ENCODE results near the gene PFDN2.
"Not testable (repeated sequence)": the region's sequence is repeated elsewhere in the genome, so short reads cannot be mapped to it uniquely, and the experiment has no call there.

The PFDN2 gene

DNA sequence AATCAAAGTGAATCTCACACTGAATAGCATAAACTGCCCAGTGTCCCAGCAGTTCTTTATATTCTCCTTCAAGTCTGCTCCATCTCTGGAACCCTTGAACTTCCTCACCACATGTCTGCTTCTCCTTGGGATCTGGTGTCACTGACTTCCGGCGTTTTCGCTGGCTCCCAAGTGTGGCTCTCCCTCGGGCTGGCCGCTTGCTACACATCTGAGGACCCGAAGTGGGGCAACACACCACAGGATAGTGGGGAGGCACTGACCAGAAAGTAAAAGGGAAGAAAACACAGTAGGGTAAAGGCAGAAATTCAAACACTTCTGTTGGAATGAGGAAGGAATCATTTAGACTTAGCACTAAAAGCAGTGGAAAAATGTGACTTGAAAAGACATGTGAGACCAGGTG, 5.1 kb upstream of the PFDN2 start:
- TF ChIP-seq, protein P1, sequence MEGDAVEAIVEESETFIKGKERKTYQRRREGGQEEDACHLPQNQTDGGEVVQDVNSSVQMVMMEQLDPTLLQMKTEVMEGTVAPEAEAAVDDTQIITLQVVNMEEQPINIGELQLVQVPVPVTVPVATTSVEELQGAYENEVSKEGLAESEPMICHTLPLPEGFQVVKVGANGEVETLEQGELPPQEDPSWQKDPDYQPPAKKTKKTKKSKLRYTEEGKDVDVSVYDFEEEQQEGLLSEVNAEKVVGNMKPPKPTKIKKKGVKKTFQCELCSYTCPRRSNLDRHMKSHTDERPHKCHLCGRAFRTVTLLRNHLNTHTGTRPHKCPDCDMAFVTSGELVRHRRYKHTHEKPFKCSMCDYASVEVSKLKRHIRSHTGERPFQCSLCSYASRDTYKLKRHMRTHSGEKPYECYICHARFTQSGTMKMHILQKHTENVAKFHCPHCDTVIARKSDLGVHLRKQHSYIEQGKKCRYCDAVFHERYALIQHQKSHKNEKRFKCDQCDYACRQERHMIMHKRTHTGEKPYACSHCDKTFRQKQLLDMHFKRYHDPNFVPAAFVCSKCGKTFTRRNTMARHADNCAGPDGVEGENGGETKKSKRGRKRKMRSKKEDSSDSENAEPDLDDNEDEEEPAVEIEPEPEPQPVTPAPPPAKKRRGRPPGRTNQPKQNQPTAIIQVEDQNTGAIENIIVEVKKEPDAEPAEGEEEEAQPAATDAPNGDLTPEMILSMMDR (IDR thresholded peaks at IDR 0.05; ENCODE audit: low read depth, low read length), result no peak
- DNase-seq (ENCODE audit: extremely low read depth, low read depth), result no peak

DNA sequence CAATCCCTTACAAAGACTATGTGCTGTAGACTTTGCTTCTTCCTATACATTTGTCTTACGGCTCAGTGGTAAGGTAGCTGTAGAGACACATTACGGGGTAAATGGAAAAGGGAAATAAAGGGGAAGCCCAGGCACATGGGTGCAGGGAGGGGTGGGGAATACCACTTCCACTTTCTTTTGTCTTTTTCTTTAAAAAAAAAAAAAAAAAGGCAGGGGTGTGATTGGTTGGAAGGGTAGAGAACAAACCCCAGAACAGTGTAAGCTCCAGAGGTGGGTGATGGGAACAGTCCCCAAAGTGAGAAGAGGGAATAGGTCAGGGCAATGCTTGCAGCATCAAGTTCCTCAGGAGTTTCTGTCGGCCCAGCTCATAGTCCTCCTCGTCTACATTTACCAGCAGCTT, 4.0 kb upstream of the PFDN2 start:
- TF ChIP-seq, protein P1 (IDR thresholded peaks at IDR 0.05; ENCODE audit: low read depth, low read length), result no peak
- DNase-seq (ENCODE audit: extremely low read depth, low read depth), result no peak

DNA sequence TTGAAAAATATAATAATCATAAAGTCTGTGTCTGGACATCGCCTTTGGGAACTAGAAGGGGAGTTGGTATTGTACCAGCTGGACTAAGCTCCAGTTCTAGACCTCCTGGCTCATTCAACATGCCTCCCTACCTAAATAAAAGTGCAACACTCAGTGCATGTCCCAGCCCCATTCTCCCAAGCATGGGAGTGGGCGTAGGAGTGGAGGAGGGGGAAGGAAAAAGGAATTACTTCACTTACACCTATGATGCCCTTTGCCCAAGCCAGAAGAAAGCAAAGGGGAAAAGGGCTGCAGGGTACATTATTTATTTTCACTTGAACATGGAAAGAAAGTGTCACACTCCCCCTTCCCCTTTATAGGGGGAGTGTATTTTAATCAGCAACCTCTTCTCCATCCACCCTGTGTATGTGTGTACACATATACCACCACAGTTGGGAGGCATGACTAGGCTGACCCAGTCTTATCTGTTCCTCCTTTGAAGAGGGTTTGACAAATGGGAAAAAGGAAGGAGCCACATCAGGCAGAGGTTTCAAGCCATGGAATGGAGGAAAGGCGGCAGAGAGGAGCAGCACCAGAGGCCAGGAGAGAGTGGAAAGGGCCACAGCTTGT, 3.3 kb upstream of the PFDN2 start:
- DNase-seq (ENCODE audit: extremely low read depth, low read depth), result no peak
- TF ChIP-seq, protein P1 (IDR thresholded peaks at IDR 0.05; ENCODE audit: low read depth, low read length), result no peak

DNA sequence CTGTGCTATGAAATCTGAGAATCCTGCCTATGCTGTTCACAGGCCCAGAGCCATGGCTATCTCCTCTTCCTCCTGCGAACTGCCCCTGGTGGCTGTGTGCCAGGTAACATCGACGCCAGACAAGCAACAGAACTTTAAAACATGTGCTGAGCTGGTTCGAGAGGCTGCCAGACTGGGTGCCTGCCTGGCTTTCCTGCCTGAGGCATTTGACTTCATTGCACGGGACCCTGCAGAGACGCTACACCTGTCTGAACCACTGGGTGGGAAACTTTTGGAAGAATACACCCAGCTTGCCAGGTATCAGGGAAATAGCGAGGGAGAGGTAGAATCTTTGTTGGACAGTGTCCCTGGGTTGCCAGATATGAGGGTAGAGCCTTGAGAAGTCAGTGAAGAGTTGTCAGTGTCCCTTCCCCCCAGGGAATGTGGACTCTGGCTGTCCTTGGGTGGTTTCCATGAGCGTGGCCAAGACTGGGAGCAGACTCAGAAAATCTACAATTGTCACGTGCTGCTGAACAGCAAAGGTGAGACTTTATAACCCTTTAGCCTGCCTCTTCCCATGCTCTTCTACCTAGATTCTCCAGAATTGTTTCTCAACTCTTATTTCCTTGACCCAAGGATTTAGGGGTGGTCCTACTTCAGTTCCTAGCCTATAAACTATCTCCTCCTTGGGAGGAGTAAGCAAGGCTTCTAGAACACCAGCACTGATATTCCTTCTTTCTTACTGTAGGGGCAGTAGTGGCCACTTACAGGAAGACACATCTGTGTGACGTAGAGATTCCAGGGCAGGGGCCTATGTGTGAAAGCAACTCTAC, 1.5 kb upstream of the PFDN2 start:
- DNase-seq (ENCODE audit: extremely low read depth, low read depth), result no peak
- TF ChIP-seq, protein P1 (IDR thresholded peaks at IDR 0.05; ENCODE audit: low read depth, low read length), result peak; percentile 37

DNA sequence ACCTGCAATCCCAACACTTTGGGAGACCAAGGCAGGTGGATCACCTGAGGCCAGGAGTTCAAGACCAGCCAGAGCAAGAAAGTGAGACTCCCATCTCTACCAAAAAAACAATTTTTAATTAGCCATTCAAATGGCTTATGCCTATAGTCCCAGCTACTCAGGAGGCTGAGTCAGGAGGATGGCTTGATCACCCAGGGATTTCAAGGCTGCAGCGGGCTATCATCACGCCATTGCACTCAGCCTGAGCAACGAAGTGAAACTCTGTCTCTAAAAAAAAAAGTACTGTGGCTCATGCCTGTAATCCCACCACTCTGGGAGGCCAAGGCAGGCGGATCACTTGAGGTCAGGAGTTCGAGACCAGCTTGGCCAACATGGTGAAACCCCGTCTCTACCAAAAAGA, 1.9 kb downstream of the PFDN2 start:
- not testable (repeated sequence) for DNase-seq (ENCODE audit: extremely low read depth, low read depth)

DNA sequence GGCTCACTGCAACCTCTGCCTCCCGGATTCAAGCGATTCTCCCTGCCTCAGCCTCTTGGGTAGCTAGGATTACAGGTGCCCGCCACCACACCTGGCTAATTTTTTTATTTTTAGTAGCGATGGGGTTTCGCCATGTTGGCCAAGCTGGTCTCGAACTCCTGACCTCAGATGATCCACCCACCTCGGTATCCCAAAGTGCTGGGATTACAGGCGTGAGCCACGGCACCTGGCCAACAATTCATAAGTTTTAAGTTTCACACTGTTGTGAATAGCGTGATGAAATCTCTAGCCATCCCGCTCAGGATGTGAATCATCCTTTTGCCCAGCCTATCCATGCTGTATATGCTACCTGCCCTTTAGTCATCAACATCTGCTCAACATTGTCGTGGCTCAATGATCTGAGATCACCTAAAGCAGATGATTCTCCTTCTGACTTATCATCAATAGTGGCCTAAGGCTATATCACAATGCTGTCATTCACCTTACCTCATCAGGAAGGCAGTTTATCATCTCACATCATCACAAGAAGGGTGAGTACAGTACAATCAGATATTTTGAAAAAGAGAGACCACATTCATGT, 2.6 kb downstream of the PFDN2 start:
- no peak for DNase-seq (ENCODE audit: extremely low read depth, low read depth)
- TF ChIP-seq, protein P1 (IDR thresholded peaks at IDR 0.05; ENCODE audit: low read depth, low read length), result no peak

DNA sequence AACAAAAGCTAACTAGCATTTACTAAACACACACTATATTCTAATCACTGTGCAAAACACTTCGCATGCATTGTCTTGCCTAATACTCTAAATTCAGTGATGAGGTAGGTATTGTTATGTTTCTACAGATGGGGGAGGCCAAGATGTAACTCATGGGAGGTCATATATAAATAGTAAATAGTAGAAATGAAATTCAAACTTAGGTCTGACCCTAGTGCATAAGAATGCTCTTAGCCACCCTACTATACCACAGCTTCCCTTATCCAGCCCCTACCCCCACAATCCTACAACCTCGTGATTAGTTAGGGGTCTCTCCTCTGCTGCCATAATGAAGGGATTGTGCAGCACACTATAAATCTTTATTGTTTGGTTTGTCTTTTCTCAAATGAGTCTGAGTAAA, 3.3 kb downstream of the PFDN2 start:
- DNase-seq (ENCODE audit: extremely low read depth, low read depth), result no peak
- TF ChIP-seq, protein P1 (IDR thresholded peaks at IDR 0.05; ENCODE audit: low read depth, low read length), result no peak
